ENCODE measurements around the gene MAB21L4. TPM values are rescaled to one million over a fixed set of nuclear protein-coding genes. Genes with fewer than 3 reads are reported as not detected.

The MAB21L4 gene
- total RNA-seq, 1 donor from 2014 or later, result not detected

- Mint-ChIP-seq H3K36me3 (ENCODE audit: low read depth) (no peaks in the 10 kb centered on the region), H3K27ac (no peak overlapping the region), H3K27me3 (ENCODE audit: low read depth) (peaks cover 7% of the 10 kb centered on the region), H3K4me1 (ENCODE audit: low read depth) (no peaks in the 10 kb centered on the region), H3K9me3 (no peaks in the 10 kb centered on the region), H3K4me3 (ENCODE audit: low read depth) (no peak overlapping the region)
- DNase-seq (ENCODE audit: low spot score), result no peak
- intact Hi-C loops (cut with micrococcal nuclease), result no loop called here
These were observed 14.0 kb downstream of the MAB21L4 start for GRCh38 chr2:240881913-240882312.

DNA sequence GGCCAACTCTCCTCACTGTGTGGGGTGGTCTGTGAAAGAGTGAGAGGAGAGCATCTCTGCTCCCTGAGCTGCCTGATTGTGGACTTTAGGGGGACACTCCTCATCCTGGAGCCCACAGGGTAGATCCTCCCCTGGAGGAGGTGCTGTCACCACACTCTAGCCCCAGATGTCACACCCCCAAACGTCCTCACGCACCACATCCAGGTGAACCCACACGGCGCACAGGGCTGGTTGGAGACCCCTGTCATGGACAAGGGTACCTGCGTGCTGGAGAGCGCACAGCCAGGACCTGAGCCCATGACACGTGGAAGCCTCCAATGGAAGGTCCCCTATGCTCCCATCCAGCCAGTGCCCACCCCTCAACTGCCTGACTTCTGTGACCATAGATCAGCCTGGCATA is 16.9 kb downstream of the MAB21L4 start:
- H3K27ac Mint-ChIP-seq, result no peak overlapping the region
- DNase-seq (ENCODE audit: low spot score), result no peak
- H3K27me3 Mint-ChIP-seq (ENCODE audit: low read depth), result peaks cover 7% of the 10 kb centered on the region
- no peak overlapping the region for H3K4me3 Mint-ChIP-seq (ENCODE audit: low read depth)
- H3K4me1 Mint-ChIP-seq (ENCODE audit: low read depth), result no peaks in the 10 kb centered on the region
- no peaks in the 10 kb centered on the region for H3K36me3 Mint-ChIP-seq (ENCODE audit: low read depth)
- intact Hi-C loops (cut with micrococcal nuclease), result no loop called here
- no peaks in the 10 kb centered on the region for H3K9me3 Mint-ChIP-seq

- no peak overlapping the region for H3K27ac Mint-ChIP-seq
- H3K4me3 Mint-ChIP-seq (ENCODE audit: low read depth), result no peak overlapping the region
- no peaks in the 10 kb centered on the region for H3K4me1 Mint-ChIP-seq (ENCODE audit: low read depth)
- DNase-seq (ENCODE audit: low spot score), result no peak
- H3K9me3 Mint-ChIP-seq, result no peaks in the 10 kb centered on the region
- H3K36me3 Mint-ChIP-seq (ENCODE audit: low read depth), result no peaks in the 10 kb centered on the region
- intact Hi-C loops (cut with micrococcal nuclease), result no loop called here
- peaks cover 7% of the 10 kb centered on the region for H3K27me3 Mint-ChIP-seq (ENCODE audit: low read depth)
These were observed 17.5 kb downstream of the MAB21L4 start for GRCh38 chr2:240878341-240878936.

GRCh38 chr2:240877460-240878340 is 18.3 kb downstream of the MAB21L4 start:
- no peak overlapping the region for H3K4me3 Mint-ChIP-seq (ENCODE audit: low read depth)
- H3K27me3 Mint-ChIP-seq (ENCODE audit: low read depth), result peaks cover 4% of the 10 kb centered on the region
- H3K4me1 Mint-ChIP-seq (ENCODE audit: low read depth), result no peaks in the 10 kb centered on the region
- DNase-seq (ENCODE audit: low spot score), result no peak
- H3K36me3 Mint-ChIP-seq (ENCODE audit: low read depth), result no peaks in the 10 kb centered on the region
- no peak overlapping the region for H3K27ac Mint-ChIP-seq
- intact Hi-C loops (cut with micrococcal nuclease), result no loop called here
- H3K9me3 Mint-ChIP-seq, result no peaks in the 10 kb centered on the region

GRCh38 chr2:240876475-240877251 is 19.3 kb downstream of the MAB21L4 start:
- no peak overlapping the region for H3K27ac Mint-ChIP-seq
- no peaks in the 10 kb centered on the region for H3K36me3 Mint-ChIP-seq (ENCODE audit: low read depth)
- H3K4me3 Mint-ChIP-seq (ENCODE audit: low read depth), result no peak overlapping the region
- intact Hi-C loops (cut with micrococcal nuclease), result no loop called here
- H3K9me3 Mint-ChIP-seq, result no peaks in the 10 kb centered on the region
- no peak for DNase-seq (ENCODE audit: low spot score)
- no peaks in the 10 kb centered on the region for H3K4me1 Mint-ChIP-seq (ENCODE audit: low read depth)
- no peaks in the 10 kb centered on the region for H3K27me3 Mint-ChIP-seq (ENCODE audit: low read depth)

DNA sequence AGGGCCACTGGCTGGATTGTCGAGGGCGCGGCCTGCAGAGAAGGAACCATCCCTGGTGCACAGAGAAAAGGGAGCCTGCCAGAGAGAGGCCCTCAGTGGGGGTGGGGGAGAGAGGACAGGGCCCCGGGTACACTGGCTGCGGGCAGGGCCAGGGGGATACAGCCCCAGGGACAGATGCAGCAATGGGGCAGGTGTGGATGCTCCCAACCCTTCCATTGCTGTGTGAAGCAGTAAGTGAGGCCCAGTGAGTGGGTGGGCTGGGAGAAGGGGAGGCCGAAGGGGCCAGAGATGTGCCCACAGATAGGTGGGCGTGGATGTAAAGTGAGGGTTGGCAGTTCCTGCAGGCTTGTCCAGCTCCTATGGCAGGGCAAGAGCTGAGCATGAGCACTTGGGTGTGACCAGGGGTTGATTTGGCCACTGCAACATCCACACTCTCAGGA is 19.9 kb downstream of the MAB21L4 start:
- Mint-ChIP-seq H3K9me3 (no peaks in the 10 kb centered on the region), H3K4me3 (ENCODE audit: low read depth) (no peak overlapping the region), H3K27me3 (ENCODE audit: low read depth) (no peaks in the 10 kb centered on the region), H3K27ac (no peak overlapping the region), H3K4me1 (ENCODE audit: low read depth) (no peaks in the 10 kb centered on the region), H3K36me3 (ENCODE audit: low read depth) (no peaks in the 10 kb centered on the region)
- intact Hi-C loops (cut with micrococcal nuclease), result no loop called here
- DNase-seq (ENCODE audit: low spot score), result no peak

GRCh38 chr2:240875228-240876034 is 20.5 kb downstream of the MAB21L4 start:
- H3K4me3 Mint-ChIP-seq (ENCODE audit: low read depth), result no peak overlapping the region
- no peak for DNase-seq (ENCODE audit: low spot score)
- H3K27me3 Mint-ChIP-seq (ENCODE audit: low read depth), result no peaks in the 10 kb centered on the region
- intact Hi-C loops (cut with micrococcal nuclease), result no loop called here
- no peak overlapping the region for H3K27ac Mint-ChIP-seq
- no peaks in the 10 kb centered on the region for H3K4me1 Mint-ChIP-seq (ENCODE audit: low read depth)
- no peaks in the 10 kb centered on the region for H3K36me3 Mint-ChIP-seq (ENCODE audit: low read depth)
- no peaks in the 10 kb centered on the region for H3K9me3 Mint-ChIP-seq

DNA sequence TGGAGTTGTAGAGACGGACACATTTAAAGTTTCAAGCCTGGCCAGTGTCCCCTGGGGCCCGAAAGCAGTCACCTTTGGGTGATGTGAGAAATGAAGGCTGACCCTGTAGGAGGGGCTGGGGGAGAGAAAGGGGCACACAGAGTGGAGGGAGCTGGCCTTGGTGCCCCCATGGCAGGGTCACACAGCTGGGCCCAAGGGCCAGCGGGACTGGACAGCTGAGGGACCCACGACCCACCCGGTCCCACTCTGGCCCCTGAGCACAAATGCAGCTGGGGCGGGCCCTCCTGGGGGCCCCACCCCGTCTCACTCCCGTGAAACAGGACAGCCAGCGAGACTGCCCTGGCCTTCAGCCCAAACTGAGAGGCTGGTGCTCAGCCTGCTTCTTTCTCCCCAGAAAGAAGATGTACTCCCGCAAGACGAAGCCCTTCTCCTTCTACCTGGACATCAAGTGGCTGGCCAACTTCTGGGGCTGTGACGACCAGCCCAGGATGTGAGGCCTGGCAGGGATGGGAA is 21.2 kb downstream of the MAB21L4 start:
- intact Hi-C loops (cut with micrococcal nuclease), result no loop called here
- H3K4me3 Mint-ChIP-seq (ENCODE audit: low read depth), result no peak overlapping the region
- H3K27me3 Mint-ChIP-seq (ENCODE audit: low read depth), result no peaks in the 10 kb centered on the region
- no peaks in the 10 kb centered on the region for H3K4me1 Mint-ChIP-seq (ENCODE audit: low read depth)
- no peaks in the 10 kb centered on the region for H3K9me3 Mint-ChIP-seq
- no peak for DNase-seq (ENCODE audit: low spot score)
- H3K27ac Mint-ChIP-seq, result no peak overlapping the region
- no peaks in the 10 kb centered on the region for H3K36me3 Mint-ChIP-seq (ENCODE audit: low read depth)

- Mint-ChIP-seq H3K27ac (no peak overlapping the region), H3K9me3 (no peaks in the 10 kb centered on the region), H3K27me3 (ENCODE audit: low read depth) (no peaks in the 10 kb centered on the region), H3K4me1 (ENCODE audit: low read depth) (no peaks in the 10 kb centered on the region), H3K36me3 (ENCODE audit: low read depth) (no peaks in the 10 kb centered on the region), H3K4me3 (ENCODE audit: low read depth) (no peak overlapping the region)
- intact Hi-C loops (cut with micrococcal nuclease), result no loop called here
- DNase-seq (ENCODE audit: low spot score), result no peak
These were observed 21.9 kb downstream of the MAB21L4 start for GRCh38 chr2:240873805-240874714.

DNA sequence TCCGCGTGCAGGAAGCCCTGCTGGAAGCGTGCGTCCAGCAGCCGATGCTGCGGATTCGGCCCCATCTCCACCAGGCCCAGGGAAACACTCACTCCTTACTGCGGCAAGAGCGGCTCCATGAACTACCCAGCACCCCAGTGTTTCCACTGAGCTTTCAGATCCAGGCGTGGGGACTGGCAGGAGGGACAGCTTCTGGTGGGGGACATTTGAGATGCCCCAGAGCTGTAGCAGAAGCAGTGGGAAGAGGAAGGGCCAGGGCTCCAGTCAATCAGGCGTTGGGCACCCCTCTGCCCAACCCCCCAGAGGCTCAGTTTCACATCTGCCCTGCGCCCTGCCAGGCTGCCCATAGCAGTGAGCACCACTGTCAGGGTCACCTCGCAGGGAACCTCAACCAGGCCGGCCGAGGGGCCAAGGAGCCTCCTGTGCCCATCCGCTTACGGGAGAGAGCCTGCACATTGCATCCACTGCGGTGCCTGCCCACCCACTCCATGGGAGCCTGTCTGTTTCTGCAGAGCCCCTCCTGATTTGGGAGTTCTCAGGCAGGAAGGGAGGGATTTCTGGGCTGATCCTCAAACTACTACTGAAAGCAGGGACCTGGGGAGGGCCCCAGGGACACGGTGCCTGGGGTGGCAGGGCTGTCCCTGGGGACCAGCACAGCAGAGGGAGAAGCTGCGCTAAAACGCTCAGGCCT is 22.7 kb downstream of the MAB21L4 start:
- H3K4me3 Mint-ChIP-seq (ENCODE audit: low read depth), result no peak overlapping the region
- H3K36me3 Mint-ChIP-seq (ENCODE audit: low read depth), result no peaks in the 10 kb centered on the region
- no peak overlapping the region for H3K27ac Mint-ChIP-seq
- no peaks in the 10 kb centered on the region for H3K4me1 Mint-ChIP-seq (ENCODE audit: low read depth)
- intact Hi-C loops (cut with micrococcal nuclease), result no loop called here
- DNase-seq (ENCODE audit: low spot score), result no peak
- H3K27me3 Mint-ChIP-seq (ENCODE audit: low read depth), result no peaks in the 10 kb centered on the region
- H3K9me3 Mint-ChIP-seq, result no peaks in the 10 kb centered on the region

Measured in activated T-helper 2 cell treated with anti-CD3 and anti-CD28 coated beads, Interferon-gamma antibody, Interleukin-2, Interleukin-4, amounts not matched to agents 10 μg/mL and 5 μg/mL and 100 μg/mL, durations not matched to agents 14 hours and 24 hours and 36 hours (primary cell).